Stomach (tissue), 9 donors: Measurements from ENCODE around the gene FCRL6. TPM values are rescaled to one million over a fixed set of nuclear protein-coding genes. Genes with fewer than 3 reads are reported as not detected.

Experiments used
- DNase-seq, 2 donors: peaks; one replicate each; pipeline versions ENCODE4 v3.0.0 to v3.0.0-alpha.2; 2013 to 2019
- H3K27ac ChIP-seq, 5 donors: fragments of 200-600 bp in 4 of 5; sonication (generic) in 4 of 5; one replicate each; pipeline ENCODE4 v1.5.1; 2013 to 2019; ENCODE audit warnings: mild to moderate bottlenecking in 1 of 5, moderate library complexity in 1 of 5
- H3K27me3 ChIP-seq, 3 donors: fragments of 200-600 bp; sonication (generic); one replicate each; pipeline ENCODE4 v1.5.1; 2017 to 2019; ENCODE audit warnings: mixed run types in 1 of 3
- H3K36me3 ChIP-seq, 4 donors: fragments of 200-600 bp; sonication (generic); 1 replicate in 3 of 4; 2 replicates in 1 of 4; pipeline ENCODE4 v1.5.1; 2016 to 2019
- H3K4me1 ChIP-seq, 4 donors: fragments of 200-600 bp; sonication (generic); one replicate each; pipeline ENCODE4 v1.5.1; 2016 to 2019
- H3K4me3 ChIP-seq, 4 donors: fragments of 200-600 bp; sonication (generic) in 3 of 4; one replicate each; pipeline ENCODE4 v1.5.1; 2016 to 2019; ENCODE audit warnings: mild to moderate bottlenecking in 1 of 4
- H3K9me3 ChIP-seq, 4 donors: fragments of 200-600 bp; sonication (generic); one replicate each; pipeline ENCODE4 v1.5.1; 2016 to 2019
- EP300 ChIP-seq: sonication (generic); formaldehyde crosslinking; IDR thresholded peaks from one replicate; pipeline ENCODE4 v1.6.1; 2017; ENCODE audit warnings: antibody characterized with exemption
- POLR2A ChIP-seq, 4 donors: fragments of 450-650 bp; IDR thresholded peaks; one replicate each; pipeline ENCODE4 v1.6.1; 2016; ENCODE audit warnings: antibody characterized with exemption in 4 of 4, control low read depth in 2 of 4, mild to moderate bottlenecking in 1 of 4, moderate library complexity in 1 of 4
- POLR2AphosphoS5 ChIP-seq, 3 donors: sonication (generic); formaldehyde crosslinking; IDR thresholded peaks; one replicate each; pipeline ENCODE4 v1.6.1; 2016; ENCODE audit warnings: antibody characterized with exemption in 3 of 3
- WGBS, 5 donors: extraction: QIAGEN DNeasy Blood & Tissue Kit in 3 of 5; methylation state at CpG; one replicate each; pipeline versions ENCODE4 v1.1.5 to v1.1.7; 2013 to 2018; 5-methylcytosine and 5-hydroxymethylcytosine counted together
- intact Hi-C: fragments of 100-400 bp; cut with DNase I; formaldehyde crosslinking; loops from one replicate; pipeline ENCODE4 v1.15.1; 2023; ENCODE audit warnings: low total_unique reads
- polyA plus RNA-seq, 3 donors: library from polyadenylated mRNA; stranded (reverse); fragments of 200-250 nt; gene quantifications; one replicate each; pipeline ENCODE4 v1.2.3, GENCODE V29; 2013
- total RNA-seq, 5 donors: library from RNA; depleted of rRNA; stranded (reverse); fragments of >200 nt; gene quantifications; one replicate each; pipeline versions ENCODE4 v1.1.0 to v1.2.3, GENCODE V29; 2014 to 2016
- TF ChIP-seq, protein P1 (sequence below), 7 experiments: fragments of 450-650 bp in 4 of 7; fragments of 200-600 bp in 3 of 7; sonication (generic) in 3 of 7; IDR thresholded peaks; one replicate each; pipeline ENCODE4 v1.5.1; 2016 to 2019; ENCODE audit warnings: antibody characterized with exemption in 7 of 7, control low read depth in 2 of 7, mild to moderate bottlenecking in 1 of 7
- donor health status: healthy with polysubstance abuse.
- donor health status: Bipolar disorder and iron deficiency.
- donor health status: healthy.

The FCRL6 gene
- total and polyA plus RNA-seq, 8 donors: not detected

DNA sequence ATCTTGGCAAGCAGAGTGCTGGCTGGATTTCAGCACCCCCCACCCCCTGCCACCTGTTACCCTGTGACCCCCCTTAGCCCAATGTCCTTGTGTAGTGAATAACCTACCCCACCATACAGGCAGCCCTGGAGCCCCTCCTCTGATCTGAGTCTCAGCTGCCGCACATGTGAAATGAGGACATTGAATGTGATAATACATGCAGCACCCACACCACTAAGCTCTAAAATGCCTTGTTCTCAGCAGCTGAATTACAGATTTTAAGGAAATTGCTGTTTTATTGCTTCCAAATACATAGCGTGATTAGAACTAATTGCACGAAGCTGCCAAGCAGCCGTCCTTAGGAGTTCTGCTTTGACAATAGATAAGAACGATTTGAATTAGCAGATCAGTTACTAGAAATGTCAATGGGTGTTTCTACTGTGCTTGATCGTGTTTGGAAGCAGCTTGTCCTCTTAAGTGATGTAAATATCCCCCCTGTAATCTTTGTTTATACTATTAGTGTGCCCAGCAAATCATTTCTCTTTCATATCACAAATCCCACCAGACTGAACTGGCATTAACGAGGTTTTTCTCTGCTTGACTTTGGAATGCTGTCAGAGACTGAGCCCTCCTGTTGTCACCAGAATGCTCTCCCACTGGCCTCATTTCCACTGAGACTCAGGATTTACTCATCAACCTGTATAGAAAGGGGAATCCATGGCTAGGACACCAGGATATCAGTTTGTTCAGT lies 29.4 kb downstream of the FCRL6 start:
- no peak for DNase-seq
- Histone ChIP-seq H3K27ac (no peak overlapping the region), H3K27me3 (no peaks in the 10 kb centered on the region), H3K36me3 (peaks cover 0 to 24% (median 6%) of the 10 kb centered on the region in 4 donors), H3K9me3 (no peaks in the 10 kb centered on the region), H3K4me3 (no peak overlapping the region), H3K4me1 (peaks cover 0 to 42% (median 7%) of the 10 kb centered on the region in 4 donors)
- intact Hi-C loops: no loop called here
- WGBS, 5 donors: 21 to 39% (median 31%) methylated on average over 7 of the region's 7 CpGs
- TF ChIP-seq POLR2A (IDR thresholded peaks at IDR 0.05) (no peak), EP300 (no peak)

DNA sequence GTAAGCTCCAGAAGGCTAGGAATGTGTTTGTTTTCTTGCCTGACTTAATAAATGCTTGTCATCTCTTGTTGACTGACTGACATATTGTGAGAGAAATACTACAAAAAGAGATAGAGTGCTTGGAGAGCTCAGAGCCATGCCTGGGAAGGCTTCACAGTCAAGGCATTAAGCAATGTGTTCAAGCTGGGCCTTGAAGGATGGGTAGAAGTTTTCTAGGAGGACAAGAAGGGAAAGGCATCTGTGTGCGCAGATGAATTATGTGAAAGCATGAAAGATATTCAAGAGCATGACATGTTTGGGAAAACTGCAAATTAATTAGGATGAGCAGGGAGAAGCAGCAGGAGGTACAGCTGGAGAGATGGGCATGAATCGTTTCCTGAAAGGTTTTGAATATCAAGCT lies 30.1 kb downstream of the FCRL6 start:
- H3K36me3 ChIP-seq: peaks cover 0 to 30% (median 8%) of the 10 kb centered on the region in 4 donors
- no peak for TF ChIP-seq POLR2A (IDR thresholded peaks at IDR 0.05)
- TF ChIP-seq POLR2AphosphoS5 (IDR thresholded peaks at IDR 0.05): no peak
- no peak for TF ChIP-seq EP300
- TF ChIP-seq, protein P1, sequence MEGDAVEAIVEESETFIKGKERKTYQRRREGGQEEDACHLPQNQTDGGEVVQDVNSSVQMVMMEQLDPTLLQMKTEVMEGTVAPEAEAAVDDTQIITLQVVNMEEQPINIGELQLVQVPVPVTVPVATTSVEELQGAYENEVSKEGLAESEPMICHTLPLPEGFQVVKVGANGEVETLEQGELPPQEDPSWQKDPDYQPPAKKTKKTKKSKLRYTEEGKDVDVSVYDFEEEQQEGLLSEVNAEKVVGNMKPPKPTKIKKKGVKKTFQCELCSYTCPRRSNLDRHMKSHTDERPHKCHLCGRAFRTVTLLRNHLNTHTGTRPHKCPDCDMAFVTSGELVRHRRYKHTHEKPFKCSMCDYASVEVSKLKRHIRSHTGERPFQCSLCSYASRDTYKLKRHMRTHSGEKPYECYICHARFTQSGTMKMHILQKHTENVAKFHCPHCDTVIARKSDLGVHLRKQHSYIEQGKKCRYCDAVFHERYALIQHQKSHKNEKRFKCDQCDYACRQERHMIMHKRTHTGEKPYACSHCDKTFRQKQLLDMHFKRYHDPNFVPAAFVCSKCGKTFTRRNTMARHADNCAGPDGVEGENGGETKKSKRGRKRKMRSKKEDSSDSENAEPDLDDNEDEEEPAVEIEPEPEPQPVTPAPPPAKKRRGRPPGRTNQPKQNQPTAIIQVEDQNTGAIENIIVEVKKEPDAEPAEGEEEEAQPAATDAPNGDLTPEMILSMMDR (IDR thresholded peaks at IDR 0.05): no peak
- WGBS, 5 donors: 92 to 97% (median 95%) methylated on average over 2 of the region's 2 CpGs
- intact Hi-C loops: no loop called here
- no peak overlapping the region for H3K27ac ChIP-seq
- H3K4me3 ChIP-seq: no peak overlapping the region
- no peaks in the 10 kb centered on the region for H3K9me3 ChIP-seq
- DNase-seq: no peak
- peaks cover 0 to 35% (median 7%) of the 10 kb centered on the region in 4 donors for H3K4me1 ChIP-seq
- no peaks in the 10 kb centered on the region for H3K27me3 ChIP-seq

DNA sequence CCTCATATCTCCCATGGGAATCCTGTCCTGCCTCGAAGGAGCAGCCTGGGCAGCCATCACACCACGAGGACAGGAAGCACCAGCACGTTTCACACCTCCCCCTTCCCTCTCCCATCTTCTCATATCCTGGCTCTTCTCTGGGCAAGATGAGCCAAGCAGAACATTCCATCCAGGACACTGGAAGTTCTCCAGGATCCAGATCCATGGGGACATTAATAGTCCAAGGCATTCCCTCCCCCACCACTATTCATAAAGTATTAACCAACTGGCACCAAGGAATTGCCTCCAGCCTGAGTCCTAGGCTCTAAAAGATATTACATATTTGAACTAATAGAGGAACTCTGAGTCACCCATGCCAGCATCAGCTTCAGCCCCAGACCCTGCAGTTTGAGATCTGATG lies 33.2 kb downstream of the FCRL6 start:
- H3K9me3 ChIP-seq: no peaks in the 10 kb centered on the region
- 66 to 82% (median 78%) methylated on average over 3 of the region's 3 CpGs for WGBS, 5 donors
- intact Hi-C loops: no loop called here

DNA sequence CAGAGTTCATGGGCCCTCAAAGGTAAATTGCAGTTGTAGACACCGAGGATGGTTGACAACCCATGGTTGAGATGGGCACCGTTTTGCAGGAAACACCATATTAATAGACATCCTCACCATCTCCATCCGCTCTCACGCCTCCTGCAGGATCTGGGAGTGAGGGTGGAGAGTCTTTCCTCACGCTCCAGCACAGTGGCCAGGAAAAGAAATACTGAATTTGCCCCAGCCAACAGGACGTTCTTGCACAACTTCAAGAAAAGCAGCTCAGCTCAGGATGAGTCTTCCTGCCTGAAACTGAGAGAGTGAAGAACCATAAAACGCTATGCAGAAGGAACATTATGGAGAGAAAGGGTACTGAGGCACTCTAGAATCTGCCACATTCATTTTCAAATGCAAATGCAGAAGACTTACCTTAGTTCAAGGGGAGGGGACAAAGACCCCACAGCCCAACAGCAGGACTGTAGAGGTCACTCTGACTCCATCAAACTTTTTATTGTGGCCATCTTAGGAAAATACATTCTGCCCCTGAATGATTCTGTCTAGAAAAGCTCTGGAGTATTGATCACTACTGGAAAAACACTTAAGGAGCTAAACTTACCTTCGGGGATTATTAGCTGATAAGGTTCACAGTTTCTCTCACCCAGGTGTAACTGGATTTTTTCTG lies 33.8 kb downstream of the FCRL6 start:
- Histone ChIP-seq H3K36me3 (peaks cover 0 to 54% (median 8%) of the 10 kb centered on the region in 4 donors), H3K4me3 (no peak overlapping the region), H3K27me3 (no peaks in the 10 kb centered on the region), H3K9me3 (no peaks in the 10 kb centered on the region), H3K4me1 (peaks cover 0 to 9% (median 3%) of the 10 kb centered on the region in 4 donors), H3K27ac (no peak overlapping the region)
- TF ChIP-seq POLR2A (IDR thresholded peaks at IDR 0.05) (no peak), POLR2AphosphoS5 (IDR thresholded peaks at IDR 0.05) (no peak)
- TF ChIP-seq, protein P1 (IDR thresholded peaks at IDR 0.05): no peak
- DNase-seq: no peak
- intact Hi-C loops: no loop called here
- WGBS, 5 donors: 81 to 90% (median 85%) methylated on average over 8 of the region's 8 CpGs

More for the DNA sequence above, 33.2 kb downstream of the FCRL6 start:
- Histone ChIP-seq H3K27ac (no peak overlapping the region), H3K4me1 (peaks cover 0 to 10% (median 3%) of the 10 kb centered on the region in 4 donors), H3K4me3 (no peak overlapping the region), H3K27me3 (no peaks in the 10 kb centered on the region), H3K36me3 (peaks cover 0 to 50% (median 8%) of the 10 kb centered on the region in 4 donors)
- TF ChIP-seq EP300 (no peak), POLR2AphosphoS5 (IDR thresholded peaks at IDR 0.05) (no peak), POLR2A (IDR thresholded peaks at IDR 0.05) (no peak)
- TF ChIP-seq, protein P1 (IDR thresholded peaks at IDR 0.05): no peak
- DNase-seq: no peak
